SK-N-MC (cell line): Measurements from ENCODE around the gene UNC119B.

ENCODE experiments used
- EZH2 ChIP-seq: fragments of 200-600 bp; sonication (generic); IDR thresholded peaks from one replicate; pipeline ENCODE4 v1.6.1; 2017; ENCODE audit warnings: antibody characterized with exemption
- FOXP2 ChIP-seq: optimal IDR thresholded peaks from 2 replicates; pipeline ENCODE3; 2011; ENCODE audit warnings: mild to moderate bottlenecking, moderate library complexity; ENCODE audit not compliant: insufficient read depth; ENCODE audit errors: extremely low read length, control extremely low read depth
- POLR2AphosphoS5 ChIP-seq: IDR thresholded peaks from 2 replicates; pipeline ENCODE4 v1.6.1; 2012; ENCODE audit warnings: mild to moderate bottlenecking, low read depth, low read length, borderline replicate concordance

- TF ChIP-seq POLR2AphosphoS5 (no peak), EZH2 (no peak), FOXP2 (no peak)
These were observed 29.8 kb downstream of the UNC119B start for GRCh38 chr12:120739821-120740613.
